ENCODE data around the gene OSTM1.

OSTM1 gene

GRCh38 chr6:108105571-108105970, 31.0 kb upstream of the OSTM1 start:
- Histone ChIP-seq H3K36me3 (ENCODE audit: control insufficient read depth, low read length) (no peaks in the 10 kb centered on the region), H3K9me2 (replicated peaks; ENCODE audit: control insufficient read depth, low read length) (no peaks in the 10 kb centered on the region), H3K4me2 (ENCODE audit: low read length) (no peak overlapping the region), H3F3A (ENCODE audit: control insufficient read depth, insufficient read depth) (no peaks in the 10 kb centered on the region), H3K4me1 (ENCODE audit: control insufficient read depth, low read length) (no peaks in the 10 kb centered on the region), H3K79me2 (ENCODE audit: control insufficient read depth, low read length) (no peaks in the 10 kb centered on the region), H3K4me3 (ENCODE audit: low read length) (no peak overlapping the region), H3K27ac (ENCODE audit: low read depth, low read length) (no peak overlapping the region), H3K27me3 (ENCODE audit: control insufficient read depth, low read length) (peaks cover 18% of the 10 kb centered on the region), H4K20me1 (ENCODE audit: control insufficient read depth, insufficient read depth, low read depth, low read length) (no peaks in the 10 kb centered on the region), H3K9me3 (ENCODE audit: control insufficient read depth, insufficient read depth, low read length) (no peaks in the 10 kb centered on the region)
- TF ChIP-seq CTCF (IDR thresholded peaks at IDR 0.05; ENCODE audit: low read depth, low read length, poor library complexity, severe bottlenecking) (no peak), EZH2phosphoT487 (IDR thresholded peaks at IDR 0.05; ENCODE audit: borderline replicate concordance, low read length) (no peak)

GRCh38 chr6:108102965-108103364, 28.4 kb upstream of the OSTM1 start:
- Histone ChIP-seq H3F3A (ENCODE audit: control insufficient read depth, insufficient read depth) (no peaks in the 10 kb centered on the region), H3K27me3 (ENCODE audit: control insufficient read depth, low read length) (peaks cover 12% of the 10 kb centered on the region), H3K79me2 (ENCODE audit: control insufficient read depth, low read length) (no peaks in the 10 kb centered on the region), H3K4me2 (ENCODE audit: low read length) (no peak overlapping the region), H3K36me3 (ENCODE audit: control insufficient read depth, low read length) (no peaks in the 10 kb centered on the region), H3K27ac (ENCODE audit: low read depth, low read length) (no peak overlapping the region), H3K9me2 (replicated peaks; ENCODE audit: control insufficient read depth, low read length) (no peaks in the 10 kb centered on the region), H3K4me1 (ENCODE audit: control insufficient read depth, low read length) (no peaks in the 10 kb centered on the region), H3K4me3 (ENCODE audit: low read length) (no peak overlapping the region), H4K20me1 (ENCODE audit: control insufficient read depth, insufficient read depth, low read depth, low read length) (no peaks in the 10 kb centered on the region), H3K9me3 (ENCODE audit: control insufficient read depth, insufficient read depth, low read length) (no peaks in the 10 kb centered on the region)
- no peak for TF ChIP-seq EZH2phosphoT487 (IDR thresholded peaks at IDR 0.05; ENCODE audit: borderline replicate concordance, low read length)
- TF ChIP-seq CTCF (IDR thresholded peaks at IDR 0.05; ENCODE audit: low read depth, low read length, poor library complexity, severe bottlenecking): no peak

- Histone ChIP-seq H4K20me1 (ENCODE audit: control insufficient read depth, insufficient read depth, low read depth, low read length) (no peaks in the 10 kb centered on the region), H3K27me3 (ENCODE audit: control insufficient read depth, low read length) (peaks cover 12% of the 10 kb centered on the region), H3K27ac (ENCODE audit: low read depth, low read length) (no peak overlapping the region), H3K9me3 (ENCODE audit: control insufficient read depth, insufficient read depth, low read length) (no peaks in the 10 kb centered on the region), H3K4me3 (ENCODE audit: low read length) (no peak overlapping the region), H3K4me1 (ENCODE audit: control insufficient read depth, low read length) (no peaks in the 10 kb centered on the region), H3K4me2 (ENCODE audit: low read length) (no peak overlapping the region), H3K9me2 (replicated peaks; ENCODE audit: control insufficient read depth, low read length) (no peaks in the 10 kb centered on the region), H3K79me2 (ENCODE audit: control insufficient read depth, low read length) (no peaks in the 10 kb centered on the region), H3F3A (ENCODE audit: control insufficient read depth, insufficient read depth) (no peaks in the 10 kb centered on the region), H3K36me3 (ENCODE audit: control insufficient read depth, low read length) (no peaks in the 10 kb centered on the region)
- no peak for TF ChIP-seq CTCF (IDR thresholded peaks at IDR 0.05; ENCODE audit: low read depth, low read length, poor library complexity, severe bottlenecking)
Observed at GRCh38 chr6:108100003-108100402, 25.5 kb upstream of the OSTM1 start.

- no peaks in the 10 kb centered on the region for H4K20me1 ChIP-seq (ENCODE audit: control insufficient read depth, insufficient read depth, low read depth, low read length)
Observed at GRCh38 chr6:108097882-108098281, 23.3 kb upstream of the OSTM1 start.

More at GRCh38 chr6:108097882-108098281, 23.3 kb upstream of the OSTM1 start:
- no peaks in the 10 kb centered on the region for H3K36me3 ChIP-seq (ENCODE audit: control insufficient read depth, low read length)
- no peak overlapping the region for H3K4me3 ChIP-seq (ENCODE audit: low read length)
- no peaks in the 10 kb centered on the region for H3K9me3 ChIP-seq (ENCODE audit: control insufficient read depth, insufficient read depth, low read length)
- no peaks in the 10 kb centered on the region for H3K9me2 ChIP-seq (replicated peaks; ENCODE audit: control insufficient read depth, low read length)
- H3K4me2 ChIP-seq (ENCODE audit: low read length): no peak overlapping the region
- no peaks in the 10 kb centered on the region for H3K4me1 ChIP-seq (ENCODE audit: control insufficient read depth, low read length)
- peaks cover 14% of the 10 kb centered on the region for H3K27me3 ChIP-seq (ENCODE audit: control insufficient read depth, low read length)
- TF ChIP-seq CTCF (IDR thresholded peaks at IDR 0.05; ENCODE audit: low read depth, low read length, poor library complexity, severe bottlenecking) (no peak), EZH2phosphoT487 (IDR thresholded peaks at IDR 0.05; ENCODE audit: borderline replicate concordance, low read length) (no peak)
- H3K27ac ChIP-seq (ENCODE audit: low read depth, low read length): no peak overlapping the region
- no peaks in the 10 kb centered on the region for H3K79me2 ChIP-seq (ENCODE audit: control insufficient read depth, low read length)
- H3F3A ChIP-seq (ENCODE audit: control insufficient read depth, insufficient read depth): no peaks in the 10 kb centered on the region
